ENCODE results near the gene HBG2.

HBG2 gene

GRCh38 chr11:5280582-5281102, 26.1 kb upstream of the HBG2 start:
- Histone ChIP-seq H3K4me1 (ENCODE audit: insufficient read depth, low read length) (no peaks in the 10 kb centered on the region), H3K36me3 (ENCODE audit: insufficient read depth, low read length) (no peaks in the 10 kb centered on the region), H3K27ac (ENCODE audit: low read depth, low read length) (no peak overlapping the region), H3K9ac (ENCODE audit: low read length) (no peak overlapping the region), H3K4me3 (ENCODE audit: low read depth in 1 of 2, low read length in 2 of 2) (no peak overlapping the region), H3K27me3 (ENCODE audit: control insufficient read depth in 1 of 2, insufficient read depth in 2 of 2, low read length in 2 of 2) (no peaks in the 10 kb centered on the region), H3K9me3 (ENCODE audit: low read length) (no peaks in the 10 kb centered on the region)

- Histone ChIP-seq H3K4me1 (ENCODE audit: insufficient read depth, low read length) (no peaks in the 10 kb centered on the region), H3K9me3 (ENCODE audit: low read length) (no peaks in the 10 kb centered on the region), H3K36me3 (ENCODE audit: insufficient read depth, low read length) (no peaks in the 10 kb centered on the region), H3K27ac (ENCODE audit: low read depth, low read length) (no peak overlapping the region), H3K4me3 (ENCODE audit: low read depth in 1 of 2, low read length in 2 of 2) (no peak overlapping the region), H3K9ac (ENCODE audit: low read length) (no peak overlapping the region), H3K27me3 (ENCODE audit: control insufficient read depth in 1 of 2, insufficient read depth in 2 of 2, low read length in 2 of 2) (no peaks in the 10 kb centered on the region)
These were observed 25.0 kb upstream of the HBG2 start for GRCh38 chr11:5279471-5280090.

GRCh38 chr11:5277807-5278382, 23.3 kb upstream of the HBG2 start:
- Histone ChIP-seq H3K9me3 (ENCODE audit: low read length) (no peaks in the 10 kb centered on the region), H3K27ac (ENCODE audit: low read depth, low read length) (no peak overlapping the region), H3K9ac (ENCODE audit: low read length) (no peak overlapping the region), H3K4me3 (ENCODE audit: low read depth in 1 of 2, low read length in 2 of 2) (no peak overlapping the region), H3K36me3 (ENCODE audit: insufficient read depth, low read length) (no peaks in the 10 kb centered on the region), H3K4me1 (ENCODE audit: insufficient read depth, low read length) (no peaks in the 10 kb centered on the region), H3K27me3 (ENCODE audit: control insufficient read depth in 1 of 2, insufficient read depth in 2 of 2, low read length in 2 of 2) (no peaks in the 10 kb centered on the region)

DNA sequence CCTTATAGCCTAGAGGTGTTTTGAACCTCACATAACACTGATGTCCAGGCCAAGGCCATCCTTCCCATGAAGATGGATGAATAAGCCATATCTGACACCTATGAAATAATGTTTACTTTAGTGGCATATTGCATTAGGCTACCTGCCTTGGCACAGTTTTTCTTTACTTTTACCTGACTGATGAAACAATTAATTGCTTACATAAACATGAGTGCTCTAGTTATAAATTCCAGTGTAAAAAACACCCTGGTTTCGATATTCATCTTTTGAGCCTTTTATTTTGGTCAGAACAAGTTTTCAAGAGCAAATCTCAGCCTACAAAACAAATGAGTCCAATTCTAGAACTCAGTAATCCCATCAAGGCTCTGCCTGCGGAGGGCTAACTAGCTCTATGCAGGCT, 22.1 kb upstream of the HBG2 start:
- H3K27me3 ChIP-seq (ENCODE audit: control insufficient read depth in 1 of 2, insufficient read depth in 2 of 2, low read length in 2 of 2), result no peaks in the 10 kb centered on the region
- no peak overlapping the region for H3K4me3 ChIP-seq (ENCODE audit: low read depth in 1 of 2, low read length in 2 of 2)
- no peak overlapping the region for H3K9ac ChIP-seq (ENCODE audit: low read length)
- no peak overlapping the region for H3K27ac ChIP-seq (ENCODE audit: low read depth, low read length)
- no peaks in the 10 kb centered on the region for H3K9me3 ChIP-seq (ENCODE audit: low read length)
- no peaks in the 10 kb centered on the region for H3K36me3 ChIP-seq (ENCODE audit: insufficient read depth, low read length)
- no peaks in the 10 kb centered on the region for H3K4me1 ChIP-seq (ENCODE audit: insufficient read depth, low read length)

DNA sequence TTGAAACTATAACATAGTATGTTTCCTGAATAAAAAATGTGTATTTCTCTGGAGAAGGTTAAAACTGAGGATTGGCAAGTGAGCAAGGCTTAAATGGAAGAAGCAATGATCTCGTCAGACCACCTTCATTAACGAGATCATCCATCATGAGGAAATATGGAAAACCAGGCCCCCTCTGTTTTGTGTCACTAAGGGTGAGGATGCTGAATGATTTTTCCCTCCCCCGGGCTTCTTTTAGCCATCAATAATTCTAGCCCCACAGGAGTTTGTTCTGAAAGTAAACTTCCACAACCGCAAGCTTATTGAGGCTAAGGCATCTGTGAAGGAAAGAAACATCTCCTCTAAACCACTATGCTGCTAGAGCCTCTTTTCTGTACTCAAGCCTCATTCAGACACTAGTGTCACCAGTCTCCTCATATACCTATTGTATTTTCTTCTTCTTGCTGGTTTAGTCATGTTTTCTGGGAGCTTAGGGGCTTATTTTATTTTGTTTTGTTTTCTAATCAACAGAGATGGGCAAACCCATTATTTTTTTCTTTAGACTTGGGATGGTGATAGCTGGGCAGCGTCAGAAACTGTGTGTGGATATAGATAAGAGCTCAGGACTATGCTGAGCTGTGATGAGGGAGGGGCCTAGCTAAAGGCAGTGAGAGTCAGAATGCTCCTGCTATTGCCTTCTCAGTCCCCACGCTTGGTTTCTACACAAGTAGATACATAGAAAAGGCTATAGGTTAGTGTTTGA, 21.0 kb upstream of the HBG2 start:
- no peak overlapping the region for H3K27ac ChIP-seq (ENCODE audit: low read depth, low read length)
- no peaks in the 10 kb centered on the region for H3K27me3 ChIP-seq (ENCODE audit: control insufficient read depth in 1 of 2, insufficient read depth in 2 of 2, low read length in 2 of 2)
- H3K9ac ChIP-seq (ENCODE audit: low read length), result no peak overlapping the region
- H3K9me3 ChIP-seq (ENCODE audit: low read length), result no peaks in the 10 kb centered on the region
- H3K36me3 ChIP-seq (ENCODE audit: insufficient read depth, low read length), result no peaks in the 10 kb centered on the region
- H3K4me1 ChIP-seq (ENCODE audit: insufficient read depth, low read length), result no peaks in the 10 kb centered on the region
- H3K4me3 ChIP-seq (ENCODE audit: low read depth in 1 of 2, low read length in 2 of 2), result no peak overlapping the region

DNA sequence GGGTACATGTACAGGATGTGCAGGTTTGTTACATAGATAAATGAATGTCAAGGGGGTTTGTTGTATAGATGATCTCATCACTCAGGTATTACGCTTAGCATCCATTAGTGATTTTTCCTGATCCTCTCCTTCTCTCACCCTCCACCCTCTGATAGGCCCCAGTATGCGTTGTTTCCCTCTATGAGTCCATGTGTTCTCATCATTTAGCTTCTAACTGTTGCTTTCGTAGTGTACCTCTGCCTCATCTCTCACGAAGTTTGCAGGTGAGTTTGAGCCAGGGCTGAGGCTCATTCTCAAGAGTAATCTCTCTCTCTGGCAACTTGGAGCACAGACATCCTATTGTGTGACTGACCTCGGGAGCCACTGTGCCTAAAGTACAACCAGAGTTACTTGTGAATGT, 19.8 kb upstream of the HBG2 start:
- Histone ChIP-seq H3K4me3 (ENCODE audit: low read depth in 1 of 2, low read length in 2 of 2) (no peak overlapping the region), H3K9me3 (ENCODE audit: low read length) (no peaks in the 10 kb centered on the region), H3K27me3 (ENCODE audit: control insufficient read depth in 1 of 2, insufficient read depth in 2 of 2, low read length in 2 of 2) (no peaks in the 10 kb centered on the region), H3K36me3 (ENCODE audit: insufficient read depth, low read length) (no peaks in the 10 kb centered on the region), H3K4me1 (ENCODE audit: insufficient read depth, low read length) (no peaks in the 10 kb centered on the region), H3K9ac (ENCODE audit: low read length) (no peak overlapping the region), H3K27ac (ENCODE audit: low read depth, low read length) (no peak overlapping the region)

DNA sequence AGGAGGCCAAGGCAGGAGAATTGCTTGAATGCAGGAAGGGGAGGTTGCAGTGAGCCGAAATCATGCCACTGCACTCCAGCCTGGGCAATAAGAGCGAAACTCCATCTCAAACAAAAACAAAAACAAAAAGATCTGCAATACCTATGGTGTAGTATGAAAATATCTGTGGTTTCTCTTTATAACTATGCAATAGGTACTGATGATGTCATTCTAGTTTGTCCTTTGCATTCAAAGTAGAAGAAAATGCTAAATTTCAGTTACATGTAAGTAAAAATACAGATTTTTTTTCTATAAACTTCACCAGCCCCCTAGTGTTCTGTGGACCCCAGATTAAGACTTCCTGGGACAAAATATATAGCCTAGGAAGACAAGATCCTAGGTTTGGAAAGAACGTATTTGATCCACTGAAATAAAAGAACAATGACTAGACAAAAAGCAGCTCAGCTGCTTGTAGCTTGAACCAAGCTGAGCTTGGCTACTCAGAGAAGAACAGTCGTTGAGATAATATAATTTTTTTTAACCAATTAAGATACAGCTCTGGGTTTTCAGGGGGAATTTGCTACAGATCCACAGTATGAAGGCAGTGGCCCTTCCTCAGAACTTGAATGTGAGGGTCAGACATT, 17.9 kb upstream of the HBG2 start:
- Histone ChIP-seq H3K9me3 (ENCODE audit: low read length) (no peaks in the 10 kb centered on the region), H3K9ac (ENCODE audit: low read length) (no peak overlapping the region), H3K4me1 (ENCODE audit: insufficient read depth, low read length) (no peaks in the 10 kb centered on the region), H3K27ac (ENCODE audit: low read depth, low read length) (no peak overlapping the region), H3K36me3 (ENCODE audit: insufficient read depth, low read length) (no peaks in the 10 kb centered on the region), H3K4me3 (ENCODE audit: low read depth in 1 of 2, low read length in 2 of 2) (no peak overlapping the region), H3K27me3 (ENCODE audit: control insufficient read depth in 1 of 2, insufficient read depth in 2 of 2, low read length in 2 of 2) (no peaks in the 10 kb centered on the region)

GRCh38 chr11:5269715-5270147, 15.2 kb upstream of the HBG2 start, which contains the start of gene HBE1:
Gene HBE1, minus strand, starts transcription at chr11:5269945. Its CDS starts 55 bp downstream, at chr11:5269890.
- Histone ChIP-seq H3K9me3 (ENCODE audit: low read length) (no peaks in the 10 kb centered on the region), H3K27me3 (ENCODE audit: control insufficient read depth in 1 of 2, insufficient read depth in 2 of 2, low read length in 2 of 2) (no peaks in the 10 kb centered on the region), H3K9ac (ENCODE audit: low read length) (no peak within 1 kb of the TSS), H3K36me3 (ENCODE audit: insufficient read depth, low read length) (no peaks in the 10 kb centered on the region), H3K4me3 (ENCODE audit: low read depth in 1 of 2, low read length in 2 of 2) (no peak within 1 kb of the TSS), H3K27ac (ENCODE audit: low read depth, low read length) (no peak within 1 kb of the TSS), H3K4me1 (ENCODE audit: insufficient read depth, low read length) (no peaks in the 10 kb centered on the region)

DNA sequence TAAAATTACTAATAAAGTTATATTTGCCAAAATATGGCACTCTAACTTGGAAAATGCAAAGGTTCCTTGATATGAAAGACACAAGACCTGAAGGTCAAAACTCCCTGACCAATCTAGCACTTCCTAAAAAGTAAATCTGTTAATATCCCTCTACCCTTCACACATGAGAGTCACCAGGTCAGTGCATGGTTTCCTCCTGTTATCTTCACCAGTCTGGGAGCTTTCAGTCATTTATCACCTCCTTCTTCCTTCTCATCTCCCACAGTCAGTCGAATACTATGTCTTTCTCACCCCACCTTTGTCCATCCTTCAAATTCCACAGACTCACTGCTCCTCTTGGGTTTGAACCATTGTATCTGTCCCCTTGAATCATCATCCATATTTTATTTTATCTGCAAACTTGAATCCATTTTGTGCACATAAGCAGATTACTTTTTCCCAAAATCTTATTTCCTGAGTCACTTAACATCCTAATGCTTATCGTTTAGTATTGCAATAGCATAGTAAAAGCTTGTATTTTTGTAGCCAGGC, 12.5 kb upstream of the HBG2 start:
- H3K4me1 ChIP-seq (ENCODE audit: insufficient read depth, low read length), result no peaks in the 10 kb centered on the region
- H3K9ac ChIP-seq (ENCODE audit: low read length), result no peak overlapping the region
- no peaks in the 10 kb centered on the region for H3K36me3 ChIP-seq (ENCODE audit: insufficient read depth, low read length)
- no peaks in the 10 kb centered on the region for H3K9me3 ChIP-seq (ENCODE audit: low read length)
- H3K4me3 ChIP-seq (ENCODE audit: low read depth in 1 of 2, low read length in 2 of 2), result no peak overlapping the region
- H3K27me3 ChIP-seq (ENCODE audit: control insufficient read depth in 1 of 2, insufficient read depth in 2 of 2, low read length in 2 of 2), result no peaks in the 10 kb centered on the region
- no peak overlapping the region for H3K27ac ChIP-seq (ENCODE audit: low read depth, low read length)

DNA sequence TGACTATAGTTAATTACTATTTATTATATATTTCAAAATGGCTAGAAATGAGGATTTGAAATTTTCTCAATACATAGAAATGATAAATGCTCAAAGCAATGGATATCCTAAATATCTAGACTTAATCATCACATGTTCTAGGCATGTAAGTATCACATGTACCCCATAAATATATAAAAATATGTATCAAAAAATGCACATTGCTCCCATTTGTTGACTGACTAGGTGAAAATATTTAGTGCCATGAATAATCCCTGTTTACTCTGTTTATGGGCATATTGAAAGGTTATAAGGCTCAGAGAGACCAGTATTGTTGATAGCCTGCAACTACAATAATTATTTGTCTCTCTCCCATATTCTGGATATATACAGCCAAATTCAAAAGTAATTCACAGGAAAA, 12.0 kb upstream of the HBG2 start:
- Histone ChIP-seq H3K36me3 (ENCODE audit: insufficient read depth, low read length) (no peaks in the 10 kb centered on the region), H3K27ac (ENCODE audit: low read depth, low read length) (no peak overlapping the region), H3K4me1 (ENCODE audit: insufficient read depth, low read length) (no peaks in the 10 kb centered on the region), H3K27me3 (ENCODE audit: control insufficient read depth in 1 of 2, insufficient read depth in 2 of 2, low read length in 2 of 2) (no peaks in the 10 kb centered on the region), H3K9ac (ENCODE audit: low read length) (no peak overlapping the region), H3K4me3 (ENCODE audit: low read depth in 1 of 2, low read length in 2 of 2) (no peak overlapping the region), H3K9me3 (ENCODE audit: low read length) (no peaks in the 10 kb centered on the region)

GRCh38 chr11:5265832-5266231, 11.3 kb upstream of the HBG2 start:
- no peaks in the 10 kb centered on the region for H3K36me3 ChIP-seq (ENCODE audit: insufficient read depth, low read length)
- no peak overlapping the region for H3K4me3 ChIP-seq (ENCODE audit: low read depth in 1 of 2, low read length in 2 of 2)
- no peak overlapping the region for H3K27ac ChIP-seq (ENCODE audit: low read depth, low read length)
- H3K27me3 ChIP-seq (ENCODE audit: control insufficient read depth in 1 of 2, insufficient read depth in 2 of 2, low read length in 2 of 2), result no peaks in the 10 kb centered on the region
- no peaks in the 10 kb centered on the region for H3K9me3 ChIP-seq (ENCODE audit: low read length)
- H3K4me1 ChIP-seq (ENCODE audit: insufficient read depth, low read length), result no peaks in the 10 kb centered on the region
- H3K9ac ChIP-seq (ENCODE audit: low read length), result no peak overlapping the region
